Aorta (tissue), 5 donors: ENCODE measurements around the gene HTR2B. TPM values are rescaled to one million over a fixed set of nuclear protein-coding genes. Genes with fewer than 3 reads are reported as not detected.

Experiments used
- ATAC-seq: fragments of 200-7000 bp; cut with Tn5 transposase; one replicate; pipeline ENCODE4 v1.9.1; 2022; ENCODE audit warnings: moderate library complexity; ENCODE audit not compliant: low FRiP score
- DNase-seq, 2 donors: peaks; one replicate each; pipeline ENCODE4 v3.0.0-alpha.2; 2020
- H3K27ac ChIP-seq, 2 donors: one replicate each; pipeline ENCODE4 v1.5.1; 2013; ENCODE audit warnings: low read length in 2 of 2, mild to moderate bottlenecking in 2 of 2, moderate library complexity in 2 of 2, control low read depth in 1 of 2, inconsistent platforms in 1 of 2, low read depth in 1 of 2
- H3K27me3 ChIP-seq, 2 donors: one replicate each; pipeline ENCODE4 v1.6.1; 2013; ENCODE audit warnings: control low read depth in 1 of 2, low read length in 1 of 2, mild to moderate bottlenecking in 1 of 2, moderate library complexity in 1 of 2; ENCODE audit not compliant: insufficient read depth in 2 of 2, control insufficient read depth in 1 of 2
- H3K36me3 ChIP-seq, 2 donors: one replicate each; pipeline ENCODE4 v1.6.1; 2013; ENCODE audit warnings: control low read depth in 1 of 2, low read length in 1 of 2, mild to moderate bottlenecking in 1 of 2; ENCODE audit not compliant: insufficient read depth in 2 of 2, control insufficient read depth in 1 of 2
- H3K4me1 ChIP-seq, 2 donors: one replicate each; pipeline ENCODE4 v1.6.1; 2013; ENCODE audit warnings: low read length in 2 of 2, control low read depth in 1 of 2, mild to moderate bottlenecking in 1 of 2, moderate library complexity in 1 of 2; ENCODE audit not compliant: insufficient read depth in 2 of 2, control insufficient read depth in 1 of 2
- H3K4me3 ChIP-seq, 2 donors: one replicate each; pipeline ENCODE4 v1.5.1; 2013; ENCODE audit warnings: low read length in 2 of 2, control low read depth in 1 of 2, mild to moderate bottlenecking in 1 of 2
- H3K9me3 ChIP-seq: one replicate; pipeline ENCODE4 v1.6.1; 2013; ENCODE audit warnings: mild to moderate bottlenecking, low read length; ENCODE audit not compliant: control insufficient read depth
- WGBS, 2 donors: extraction: QIAGEN DNeasy Blood & Tissue Kit; methylation state at CpG; one replicate each; pipeline ENCODE4 v1.1.7; 2013; 5-methylcytosine and 5-hydroxymethylcytosine counted together
- intact Hi-C, 2 donors: fragments of 100-400 bp; cut with DNase I; formaldehyde crosslinking; loops; one replicate each; pipeline versions ENCODE4 v1.14.2 to v1.15.0; 2022
- polyA plus RNA-seq, 2 donors: library from polyadenylated mRNA; stranded (reverse); fragments of 200-250 nt; gene quantifications; one replicate each; pipeline ENCODE4 v1.2.3, GENCODE V29; 2013
- total RNA-seq, 2 donors: library from RNA; stranded (reverse); fragmentation: NEBNext Ultra II Directional; extraction: Animal tissue kit (Norgen Biotek cat#: 25700); gene quantifications; one replicate each; pipeline ENCODE4 v1.2.1, GENCODE V29; 2021
- donor health status: healthy with polysubstance abuse.
- donor health status: Bipolar disorder and iron deficiency.
- donor health status: DM: no; HTN: no; CAD: no.
- donor health status: DM: no; HTN: no; CAD: no.
- donor health status: DM: yes; HTN: yes; CAD: no.

Gene HTR2B
- total and polyA plus RNA-seq, 4 donors, result 2.0 to 6.6 (median 4.0) TPM

GRCh38 chr2:231127936-231128335 lies 3.1 kb upstream of the HTR2B start:
- Histone ChIP-seq H3K4me1 (no peaks in the 10 kb centered on the region), H3K4me3 (no peak overlapping the region), H3K27me3 (no peaks in the 10 kb centered on the region), H3K9me3 (no peaks in the 10 kb centered on the region), H3K36me3 (no peaks in the 10 kb centered on the region), H3K27ac (no peak overlapping the region)
- WGBS, 2 donors, result 96 to 100% methylated on average over 1 of the region's 1 CpG
- intact Hi-C loops, result loop anchor here in 1 of 2 donors (5.0 kb wide), 1 partner anchor 34 kb away; no protein-coding TSS in a partner anchor
- DNase-seq, result no peak
- ATAC-seq, result no peak

- 97 to 98% methylated on average over 9 of the region's 9 CpGs for WGBS, 2 donors
- no peak overlapping the region for H3K4me3 ChIP-seq
- no peaks in the 10 kb centered on the region for H3K36me3 ChIP-seq
- H3K27me3 ChIP-seq, result no peaks in the 10 kb centered on the region
- intact Hi-C loops, result loop anchor here in 1 of 2 donors (5.0 kb wide), 1 partner anchor 35 kb away; no protein-coding TSS in a partner anchor
- no peaks in the 10 kb centered on the region for H3K9me3 ChIP-seq
- no peak for ATAC-seq
- DNase-seq, result no peak
- no peak overlapping the region for H3K27ac ChIP-seq
- no peaks in the 10 kb centered on the region for H3K4me1 ChIP-seq
These were observed 2.6 kb upstream of the HTR2B start for GRCh38 chr2:231127480-231127879.

GRCh38 chr2:231126123-231126522 lies 1.3 kb upstream of the HTR2B start:
- 97 to 98% methylated on average over 7 of the region's 7 CpGs for WGBS, 2 donors
- no peaks in the 10 kb centered on the region for H3K4me1 ChIP-seq
- H3K4me3 ChIP-seq, result no peak overlapping the region
- no peak for DNase-seq
- no peaks in the 10 kb centered on the region for H3K27me3 ChIP-seq
- no peaks in the 10 kb centered on the region for H3K36me3 ChIP-seq
- intact Hi-C loops, result loop anchor here in 1 of 2 donors (5.0 kb wide), 1 partner anchor 36 kb away; no protein-coding TSS in a partner anchor
- H3K27ac ChIP-seq, result no peak overlapping the region
- ATAC-seq, result no peak
- no peaks in the 10 kb centered on the region for H3K9me3 ChIP-seq

GRCh38 chr2:231123362-231123898 lies 1.4 kb downstream of the HTR2B start:
- Histone ChIP-seq H3K4me1 (no peaks in the 10 kb centered on the region), H3K9me3 (no peaks in the 10 kb centered on the region), H3K27ac (no peak overlapping the region), H3K27me3 (no peaks in the 10 kb centered on the region), H3K4me3 (no peak overlapping the region), H3K36me3 (no peaks in the 10 kb centered on the region)
- WGBS, 2 donors, result 77 to 78% methylated on average over 4 of the region's 4 CpGs
- DNase-seq, result no peak
- intact Hi-C loops, result no loop called here
- ATAC-seq, result no peak

- H3K9me3 ChIP-seq, result no peaks in the 10 kb centered on the region
- WGBS, 2 donors, result 78 to 83% methylated on average over 2 of the region's 2 CpGs
- no peak overlapping the region for H3K4me3 ChIP-seq
- no peak overlapping the region for H3K27ac ChIP-seq
- DNase-seq, result no peak
- H3K36me3 ChIP-seq, result no peaks in the 10 kb centered on the region
- no peaks in the 10 kb centered on the region for H3K27me3 ChIP-seq
- no peak for ATAC-seq
- H3K4me1 ChIP-seq, result no peaks in the 10 kb centered on the region
- intact Hi-C loops, result no loop called here
These were observed 6.3 kb downstream of the HTR2B start for GRCh38 chr2:231118614-231118942.

- no peak for DNase-seq
- Histone ChIP-seq H3K4me1 (no peaks in the 10 kb centered on the region), H3K36me3 (no peaks in the 10 kb centered on the region), H3K9me3 (no peaks in the 10 kb centered on the region), H3K27me3 (no peaks in the 10 kb centered on the region), H3K4me3 (no peak overlapping the region), H3K27ac (no peak overlapping the region)
- 63 to 68% methylated on average over 4 of the region's 4 CpGs for WGBS, 2 donors
- intact Hi-C loops, result no loop called here
- ATAC-seq, result no peak
These were observed 6.8 kb downstream of the HTR2B start for GRCh38 chr2:231117922-231118613.

- 43% methylated on average over 1 of the region's 1 CpG for WGBS, 2 donors
These were observed 7.7 kb downstream of the HTR2B start for GRCh38 chr2:231117148-231117547.

GRCh38 chr2:231115651-231116050 lies 9.2 kb downstream of the HTR2B start:
- H3K27ac ChIP-seq, result no peak overlapping the region
- H3K9me3 ChIP-seq, result no peaks in the 10 kb centered on the region
- peaks cover 0 to 4% of the 10 kb centered on the region in 2 donors for H3K4me1 ChIP-seq
- H3K27me3 ChIP-seq, result no peaks in the 10 kb centered on the region
- H3K4me3 ChIP-seq, result no peak overlapping the region
- H3K36me3 ChIP-seq, result no peaks in the 10 kb centered on the region
- intact Hi-C loops, result no loop called here
- WGBS, 2 donors, result 88 to 91% methylated on average over 2 of the region's 2 CpGs
- ATAC-seq (no peak), DNase-seq (no peak)

More at GRCh38 chr2:231117148-231117547, 7.7 kb downstream of the HTR2B start:
- ATAC-seq (no peak), DNase-seq (no peak)
- H3K4me1 ChIP-seq, result peaks cover 0 to 3% of the 10 kb centered on the region in 2 donors
- H3K27ac ChIP-seq, result no peak overlapping the region
- H3K9me3 ChIP-seq, result no peaks in the 10 kb centered on the region
- intact Hi-C loops, result no loop called here
- H3K36me3 ChIP-seq, result no peaks in the 10 kb centered on the region
- H3K4me3 ChIP-seq, result no peak overlapping the region
- no peaks in the 10 kb centered on the region for H3K27me3 ChIP-seq

- no peak for ATAC-seq
- DNase-seq, result no peak
- Histone ChIP-seq H3K27ac (no peak overlapping the region), H3K4me1 (peaks cover 0 to 4% of the 10 kb centered on the region in 2 donors), H3K27me3 (no peaks in the 10 kb centered on the region), H3K9me3 (no peaks in the 10 kb centered on the region), H3K36me3 (peaks cover 2 to 5% of the 10 kb centered on the region in 2 donors), H3K4me3 (no peak overlapping the region)
- intact Hi-C loops, result no loop called here
- 93 to 95% methylated on average over 5 of the region's 5 CpGs for WGBS, 2 donors
These were observed 11.4 kb downstream of the HTR2B start for GRCh38 chr2:231113489-231113888.
